GM12864 (cell line): ENCODE measurements around the gene LIMK2.
"Not testable (repeated sequence)": the region's sequence is repeated elsewhere in the genome, so short reads cannot be mapped to it uniquely, and the experiment has no call there.

Experiments
- DNase-seq: peaks from one replicate; pipeline ENCODE4 v3.0.0-alpha.2; 2011; ENCODE audit warnings: low read depth
- H3K4me3 ChIP-seq: 2 replicates; pipeline ENCODE4 v1.5.1; 2011; ENCODE audit warnings: mild to moderate bottlenecking, low read depth, low read length, control low read depth
- CTCF ChIP-seq: IDR thresholded peaks from 2 replicates; pipeline ENCODE4 v1.5.1; 2011; ENCODE audit warnings: low read depth, mild to moderate bottlenecking, moderate library complexity, low read length, control low read depth, inconsistent platforms; ENCODE audit errors: missing control alignments

Gene LIMK2

DNA sequence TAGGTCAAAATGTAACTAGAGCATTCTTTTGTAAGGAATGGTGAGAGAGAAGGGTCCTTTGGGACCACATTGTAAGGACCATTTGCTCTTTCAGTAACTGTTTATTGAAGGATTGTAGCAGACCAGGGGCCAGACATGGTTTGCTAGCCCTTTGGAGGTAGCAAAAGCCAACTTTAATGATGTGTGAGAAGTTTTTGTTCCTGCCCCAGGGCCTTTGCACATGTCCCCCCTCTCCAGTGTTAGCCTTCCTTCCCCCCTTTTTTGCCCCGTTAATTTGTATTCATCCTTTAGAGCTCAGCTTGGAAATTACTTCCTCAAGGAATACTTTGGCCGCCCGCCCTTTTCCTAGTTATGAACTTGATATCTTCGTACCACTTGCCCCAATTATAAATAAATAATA lies 9.0 kb downstream of the LIMK2 start:
- DNase-seq: no peak
- H3K4me3 ChIP-seq: no peak overlapping the region
- TF ChIP-seq CTCF: no peak

DNA sequence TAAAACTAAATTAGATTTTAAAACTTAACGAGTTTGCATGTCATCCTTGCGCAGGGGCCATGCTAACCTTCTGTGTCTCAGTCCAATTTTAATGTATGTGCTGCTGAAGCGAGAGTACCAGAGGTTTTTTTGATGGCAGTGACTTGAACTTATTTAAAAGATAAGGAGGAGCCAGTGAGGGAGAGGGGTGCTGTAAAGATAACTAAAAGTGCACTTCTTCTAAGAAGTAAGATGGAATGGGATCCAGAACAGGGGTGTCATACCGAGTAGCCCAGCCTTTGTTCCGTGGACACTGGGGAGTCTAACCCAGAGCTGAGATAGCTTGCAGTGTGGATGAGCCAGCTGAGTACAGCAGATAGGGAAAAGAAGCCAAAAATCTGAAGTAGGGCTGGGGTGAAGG lies 10.6 kb downstream of the LIMK2 start:
- H3K4me3 ChIP-seq: no peak overlapping the region
- no peak for DNase-seq
- TF ChIP-seq CTCF: no peak

- DNase-seq: no peak
- TF ChIP-seq CTCF: no peak
- no peak overlapping the region for H3K4me3 ChIP-seq
Observed at GRCh38 chr22:31223786-31224191, 11.7 kb downstream of the LIMK2 start.

DNA sequence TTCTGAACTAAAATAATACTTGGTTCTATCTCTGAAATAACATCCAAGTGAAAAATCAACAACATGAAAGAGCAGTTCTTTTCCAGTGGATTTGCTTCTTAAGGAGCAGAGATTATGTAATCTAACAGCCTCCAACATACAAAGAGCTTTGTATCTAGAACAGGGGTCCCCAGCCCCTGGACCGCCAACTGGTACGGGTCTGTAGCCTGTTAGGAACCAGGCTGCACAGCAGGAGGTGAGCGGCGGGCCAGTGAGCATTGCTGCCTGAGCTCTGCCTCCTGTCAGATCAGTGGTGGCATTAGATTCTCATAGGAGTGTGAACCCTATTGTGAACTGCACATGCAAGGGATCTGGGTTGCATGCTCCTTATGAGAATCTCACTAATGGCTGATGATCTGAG lies 12.6 kb downstream of the LIMK2 start:
- not testable (repeated sequence) for DNase-seq, H3K4me3 ChIP-seq

DNA sequence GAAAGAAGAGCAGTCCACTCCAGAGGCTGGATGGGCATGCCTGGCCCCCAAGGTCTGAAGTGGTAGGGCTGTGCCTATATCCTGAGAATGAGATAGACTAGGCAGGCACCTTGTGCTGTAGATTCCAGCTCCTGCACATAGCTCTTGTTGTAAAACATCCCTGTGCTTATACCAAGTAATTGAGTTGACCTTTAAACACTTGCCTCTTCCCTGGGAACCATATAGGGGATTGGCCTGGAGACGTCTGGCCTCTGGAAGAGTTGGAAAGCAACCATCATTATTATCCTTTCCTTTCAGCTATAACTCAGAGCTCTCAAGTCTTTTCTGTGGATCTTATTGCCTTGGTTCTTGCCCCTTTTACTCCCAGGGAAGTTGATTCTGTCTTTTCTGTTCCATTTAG lies 15.1 kb downstream of the LIMK2 start:
- no peak for TF ChIP-seq CTCF
- no peak overlapping the region for H3K4me3 ChIP-seq
- DNase-seq: no peak

GRCh38 chr22:31229402-31230079 lies 17.4 kb downstream of the LIMK2 start:
- H3K4me3 ChIP-seq: no peak overlapping the region
- no peak for DNase-seq
- no peak for TF ChIP-seq CTCF

GRCh38 chr22:31230155-31230870 lies 18.2 kb downstream of the LIMK2 start:
- TF ChIP-seq CTCF: no peak
- DNase-seq: no peak
- H3K4me3 ChIP-seq: no peak overlapping the region
